GDM1 (cell line): ENCODE measurements around the gene TICRR.

Source experiments
- DNase-seq: peaks from one replicate; lab custom pipeline; 2025; lab: John Stamatoyannopoulos, UW

TICRR gene

DNA sequence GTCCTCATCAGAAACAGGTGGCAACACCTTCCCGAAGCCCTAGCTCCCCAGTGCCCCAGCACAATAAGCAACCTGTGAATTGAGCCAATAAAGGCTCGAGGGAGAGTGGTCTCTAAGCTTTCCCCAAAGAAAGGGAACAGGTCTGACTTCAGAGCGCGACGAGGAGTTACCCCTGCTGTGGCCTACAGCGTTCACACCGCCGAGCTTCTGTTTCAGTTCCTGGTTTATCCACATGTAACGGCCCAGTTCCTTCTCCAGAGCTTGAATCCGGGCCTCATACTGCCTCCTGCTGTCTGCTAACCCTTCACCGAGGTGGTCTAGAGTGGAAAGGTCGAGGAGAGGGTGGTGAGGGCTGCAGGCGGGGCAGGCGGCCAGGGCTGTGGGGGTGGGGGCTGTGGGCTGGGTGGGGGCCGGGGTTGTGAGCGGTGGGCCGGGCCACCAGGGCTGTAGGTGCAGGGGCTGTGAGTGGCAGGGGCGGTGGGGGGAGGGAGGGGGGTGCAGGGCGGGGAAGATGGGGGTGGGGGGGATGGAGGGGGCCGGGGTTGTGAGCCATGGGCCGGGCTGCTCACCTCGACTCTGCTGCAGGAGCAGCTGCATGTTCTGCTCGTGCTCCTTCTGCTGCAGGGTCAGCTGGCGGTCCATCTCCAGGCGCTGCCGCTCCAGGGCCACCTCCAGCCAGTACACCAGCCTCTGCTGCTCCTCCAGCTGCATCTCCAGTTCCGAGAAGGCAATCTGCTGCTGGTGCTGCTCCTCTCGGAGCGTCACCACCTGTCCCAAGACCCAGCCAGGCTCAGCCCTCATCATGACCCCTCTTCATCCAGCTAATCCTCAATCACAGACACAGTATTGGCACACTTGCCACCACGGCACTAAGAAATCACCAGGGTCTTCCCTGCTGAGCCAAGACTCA, 53.8 kb downstream of the TICRR start:
- no peak for DNase-seq

DNA sequence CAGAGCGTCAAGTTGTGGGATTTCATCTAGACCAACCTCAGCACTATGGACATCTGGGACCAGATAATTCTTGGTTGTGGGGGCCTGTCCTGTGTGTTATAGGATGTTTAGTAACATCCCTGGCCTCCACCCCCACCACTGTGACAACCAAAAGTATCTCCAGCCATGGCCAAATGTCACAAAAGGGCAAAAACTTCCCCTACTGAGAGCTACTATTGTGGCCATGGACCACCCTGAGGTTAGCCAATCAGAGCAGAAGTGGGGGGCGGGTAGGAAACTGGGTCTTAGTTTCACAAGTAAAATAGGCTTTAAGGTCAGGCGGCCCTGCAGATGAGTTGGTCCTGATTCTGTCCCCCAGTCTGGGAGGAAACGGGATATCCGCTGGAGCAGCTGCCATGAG, 54.6 kb downstream of the TICRR start:
- DNase-seq: no peak

DNA sequence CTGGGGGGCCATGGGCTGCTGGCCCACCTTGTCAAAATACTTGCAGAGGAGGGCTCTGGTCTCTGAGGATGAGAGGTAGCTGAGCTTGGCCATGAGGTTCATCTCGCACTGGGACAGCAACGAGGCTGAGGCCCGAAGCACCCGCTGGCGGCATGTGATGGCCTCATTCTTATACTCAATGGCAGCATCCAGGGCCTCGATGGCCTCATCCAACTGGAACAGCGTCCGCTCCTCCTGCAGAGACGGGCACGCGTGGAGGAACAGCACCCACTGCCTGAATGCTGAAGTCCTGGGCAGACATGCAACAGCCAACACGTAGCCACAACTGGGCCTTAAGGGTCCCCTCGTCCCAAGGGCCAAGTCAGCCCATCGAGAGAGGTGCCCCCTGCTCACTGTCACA, 55.0 kb downstream of the TICRR start:
- no peak for DNase-seq

DNA sequence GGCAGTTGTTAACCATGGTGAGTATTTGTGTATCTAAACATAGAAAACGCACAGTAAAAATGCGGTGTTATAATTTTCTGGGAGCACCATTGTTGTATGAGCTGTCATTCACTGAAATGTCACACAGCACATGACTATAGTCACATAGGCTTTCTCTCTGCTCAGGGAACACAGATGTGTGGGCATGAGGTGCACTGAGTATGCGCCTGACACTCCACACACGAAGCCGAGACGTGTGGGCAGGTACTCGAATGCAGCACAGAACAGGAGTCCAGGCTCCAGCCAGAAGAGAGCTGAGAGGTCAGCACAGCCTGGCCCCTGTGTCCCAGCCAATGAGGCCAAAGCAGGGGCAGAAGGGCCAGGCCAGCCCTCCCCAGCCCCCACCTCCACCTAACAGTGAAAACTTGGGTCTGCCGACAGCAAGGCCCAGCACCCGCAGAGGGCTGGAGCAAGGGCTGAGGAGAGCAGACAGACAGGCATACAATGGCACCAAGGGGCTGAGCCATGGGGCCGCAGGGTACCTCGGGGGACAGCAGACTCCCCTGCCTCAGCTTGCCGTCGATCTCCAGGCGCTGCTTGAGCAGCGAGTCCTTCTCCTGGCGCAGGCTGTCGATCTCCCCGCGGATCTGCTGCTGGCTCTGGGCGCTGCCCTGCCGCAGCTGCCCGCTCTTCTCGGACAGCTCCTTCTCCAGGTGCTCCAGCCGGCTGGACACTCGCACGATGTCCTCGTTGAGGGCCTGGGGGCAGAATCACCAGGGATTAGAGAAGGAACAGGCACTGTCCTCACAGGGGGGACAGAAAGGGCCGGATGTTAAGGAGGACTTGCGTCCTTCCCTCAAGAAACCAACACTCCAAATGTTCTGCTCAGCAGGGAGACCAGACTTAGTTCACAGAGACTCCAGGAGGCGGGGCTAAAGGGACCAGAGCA, 56.0 kb downstream of the TICRR start:
- DNase-seq: no peak

DNA sequence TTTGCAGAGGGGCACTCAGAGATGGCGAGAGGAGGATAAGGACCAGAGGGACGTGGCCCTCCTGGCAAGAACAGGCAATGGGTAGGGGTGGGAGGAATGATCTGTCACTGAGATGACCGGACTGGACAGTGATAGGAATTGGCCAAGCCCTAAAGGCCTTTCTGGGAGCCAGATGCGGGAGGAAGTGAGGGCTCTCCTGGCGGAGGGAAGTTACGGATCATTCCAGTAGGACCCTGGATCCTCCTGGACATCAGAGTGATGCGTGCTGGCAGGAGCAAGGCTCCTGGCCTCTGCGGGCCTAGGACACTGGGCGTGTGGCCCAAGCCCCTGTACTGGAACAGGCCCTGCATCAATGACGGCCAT, 56.6 kb downstream of the TICRR start:
- DNase-seq: no peak

DNA sequence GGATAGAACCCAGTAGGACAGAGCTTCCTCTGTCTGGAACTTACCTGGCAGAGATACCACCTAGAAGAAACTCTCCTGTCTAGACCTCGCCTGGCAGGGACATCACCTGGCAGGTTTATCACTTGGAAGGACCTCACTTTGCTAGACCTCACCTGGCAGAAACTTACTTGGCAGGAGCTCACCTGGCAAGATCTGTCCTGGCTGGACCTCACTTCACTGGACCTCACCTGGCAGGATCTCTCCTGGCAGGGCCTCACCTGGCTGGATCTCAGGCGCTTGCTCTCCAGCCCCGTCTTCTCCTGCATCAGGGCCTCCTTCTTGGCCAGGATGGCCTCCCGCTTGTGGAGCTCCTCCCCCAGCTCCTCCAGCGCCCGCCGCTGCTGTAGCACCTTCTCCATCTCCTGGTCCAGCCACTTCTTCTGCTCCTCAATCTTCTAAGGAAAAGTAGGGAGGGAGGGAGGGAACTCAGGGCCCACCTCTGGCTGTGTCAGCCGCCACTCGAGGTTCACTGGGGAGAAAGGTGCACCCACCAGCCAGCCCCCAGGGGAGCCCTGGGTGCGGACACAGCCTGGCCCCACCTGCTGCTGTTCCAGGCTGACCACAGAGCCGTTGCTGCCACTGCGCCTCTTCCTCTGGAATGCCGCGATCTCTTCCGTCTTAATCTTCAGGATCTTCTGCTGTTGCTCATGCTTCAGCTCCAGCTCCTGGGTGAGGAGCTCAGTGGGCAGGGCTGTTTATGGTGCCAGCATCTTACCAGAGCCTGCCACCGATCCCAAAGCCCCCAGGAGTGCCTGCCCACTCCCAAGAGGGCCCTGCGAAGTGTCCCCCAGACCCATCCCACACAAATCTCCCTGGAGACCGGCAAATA, 57.5 kb downstream of the TICRR start:
- no peak for DNase-seq

DNA sequence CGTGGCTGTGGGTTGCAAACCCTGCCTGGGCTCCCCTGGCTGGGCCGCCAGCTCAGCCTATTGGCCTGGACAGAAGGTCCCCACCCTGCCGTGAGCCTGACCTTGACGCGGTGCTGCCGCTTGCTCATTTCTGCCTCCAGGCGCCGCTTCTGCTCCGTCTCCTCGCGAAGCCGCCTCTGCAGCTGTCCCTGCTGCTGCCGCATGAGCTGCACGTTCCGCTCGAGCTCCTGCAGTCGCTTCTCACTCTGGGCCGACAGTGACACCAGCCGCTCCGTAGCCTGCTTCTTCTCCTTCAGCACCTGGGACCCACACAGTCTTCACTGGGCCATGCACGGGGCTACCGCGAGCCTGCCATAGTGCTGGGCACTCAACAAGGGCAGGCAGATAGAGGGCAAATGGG, 58.3 kb downstream of the TICRR start:
- DNase-seq: no peak

DNA sequence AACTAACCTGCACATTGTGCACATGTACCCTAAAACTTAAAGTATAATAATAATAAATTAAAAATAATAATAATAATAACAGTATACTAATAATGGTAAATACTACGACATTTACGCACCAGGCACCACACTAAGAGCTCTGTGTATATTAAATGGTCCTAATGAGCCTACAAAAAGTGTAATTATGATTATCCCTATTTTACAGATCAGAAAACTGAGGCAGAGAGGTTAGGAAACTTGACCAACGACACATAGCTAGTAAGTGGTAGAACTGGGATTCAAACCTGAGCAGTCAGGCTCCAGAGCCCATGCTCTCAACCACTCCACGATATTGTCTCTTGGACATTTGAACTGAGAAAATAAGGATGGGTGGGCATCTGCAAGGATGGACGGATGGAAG, 65.0 kb downstream of the TICRR start:
- DNase-seq: no peak

DNA sequence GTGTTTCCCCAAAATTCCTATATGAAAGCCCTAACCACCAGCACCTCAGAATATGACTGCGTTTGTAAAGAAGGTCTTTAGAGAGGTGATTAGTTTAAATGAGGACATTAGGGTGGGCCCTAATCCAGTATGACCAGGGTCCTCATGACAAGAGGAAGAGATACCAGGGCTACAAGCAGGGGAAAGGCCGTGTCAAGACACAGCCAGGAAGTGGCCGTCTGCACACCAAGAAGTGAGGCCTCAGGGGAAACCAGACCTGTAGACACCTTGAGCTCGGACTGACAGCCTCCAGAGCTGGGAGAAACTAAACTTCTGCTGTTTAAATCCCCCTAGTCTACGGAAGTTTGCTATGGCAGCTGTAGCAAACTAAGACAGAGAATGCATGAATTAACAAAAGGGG, 65.8 kb downstream of the TICRR start:
- no peak for DNase-seq

DNA sequence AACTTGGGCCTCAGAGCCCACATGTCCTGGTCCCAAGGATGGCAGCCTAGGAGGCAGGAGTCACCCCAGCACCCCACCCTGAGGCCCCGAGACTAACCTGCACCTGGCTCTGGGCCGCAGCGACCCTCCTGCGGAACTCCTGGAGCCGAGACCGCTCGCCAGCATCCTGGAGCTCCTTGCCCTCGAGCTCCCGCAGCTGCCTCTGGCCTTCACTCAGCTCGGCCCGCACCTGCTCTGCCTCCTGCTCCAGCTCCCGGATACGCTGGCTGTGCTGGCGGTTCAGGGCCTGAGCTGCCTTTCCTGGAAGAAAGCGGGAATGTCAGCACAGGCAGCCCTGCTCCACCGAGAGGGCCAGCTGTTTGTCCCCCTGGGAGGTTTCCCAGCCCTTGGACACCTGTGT, 66.8 kb downstream of the TICRR start:
- no peak for DNase-seq

DNA sequence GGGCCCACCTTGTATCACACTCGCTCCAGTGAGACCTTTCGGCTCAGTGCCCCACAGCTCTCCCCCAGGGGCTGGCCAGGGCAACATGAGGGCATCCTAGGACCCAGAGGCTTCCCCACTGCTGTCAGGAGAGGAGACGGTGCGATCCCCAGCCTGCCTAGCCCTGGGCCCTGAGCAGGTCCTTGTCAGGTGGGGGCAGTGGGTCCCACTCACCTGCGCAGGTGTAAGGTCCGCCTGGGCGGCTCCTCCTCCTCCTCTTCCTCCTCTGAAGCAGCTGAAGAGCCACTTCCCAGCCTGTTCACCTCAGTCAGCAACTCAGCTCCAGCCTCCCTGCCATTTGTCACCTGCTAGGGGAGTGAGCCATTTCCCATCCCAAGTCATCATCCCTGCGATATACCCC, 70.4 kb downstream of the TICRR start:
- no peak for DNase-seq

DNA sequence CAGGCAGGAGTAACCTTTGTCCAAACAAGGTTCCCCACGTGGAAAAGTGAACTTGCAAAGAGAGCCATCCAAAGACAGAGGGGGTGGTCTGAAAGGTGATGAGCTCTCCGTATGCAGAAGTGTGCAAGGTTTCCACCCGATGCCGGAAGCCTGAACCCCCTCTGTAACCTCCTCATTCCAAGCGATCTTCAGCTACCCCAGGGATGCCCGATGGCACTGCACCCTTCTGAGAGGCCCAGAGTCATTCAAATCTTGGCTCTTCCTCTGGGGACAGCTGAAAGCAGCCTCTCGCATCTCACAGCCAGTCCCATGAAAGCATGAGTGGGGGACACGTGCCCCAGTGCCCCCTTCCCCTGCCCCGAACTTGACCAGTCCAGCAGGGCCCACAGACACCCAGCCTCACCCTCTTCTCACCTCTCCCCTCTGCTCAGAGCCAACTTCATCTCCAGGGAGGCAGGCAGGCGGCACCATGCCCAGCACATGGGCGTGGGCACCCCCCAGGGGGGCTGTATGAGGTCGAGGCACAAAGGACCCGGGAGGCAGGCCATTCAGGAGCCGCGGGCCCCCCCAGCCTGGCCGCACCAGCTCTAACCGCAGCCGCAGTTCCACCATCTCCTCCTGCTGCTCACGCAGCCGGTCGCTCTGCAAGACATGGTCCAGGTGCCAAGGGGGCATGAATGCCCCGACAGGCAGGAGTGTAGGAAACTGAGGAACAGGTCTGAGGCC, 71.3 kb downstream of the TICRR start:
- DNase-seq: no peak

DNA sequence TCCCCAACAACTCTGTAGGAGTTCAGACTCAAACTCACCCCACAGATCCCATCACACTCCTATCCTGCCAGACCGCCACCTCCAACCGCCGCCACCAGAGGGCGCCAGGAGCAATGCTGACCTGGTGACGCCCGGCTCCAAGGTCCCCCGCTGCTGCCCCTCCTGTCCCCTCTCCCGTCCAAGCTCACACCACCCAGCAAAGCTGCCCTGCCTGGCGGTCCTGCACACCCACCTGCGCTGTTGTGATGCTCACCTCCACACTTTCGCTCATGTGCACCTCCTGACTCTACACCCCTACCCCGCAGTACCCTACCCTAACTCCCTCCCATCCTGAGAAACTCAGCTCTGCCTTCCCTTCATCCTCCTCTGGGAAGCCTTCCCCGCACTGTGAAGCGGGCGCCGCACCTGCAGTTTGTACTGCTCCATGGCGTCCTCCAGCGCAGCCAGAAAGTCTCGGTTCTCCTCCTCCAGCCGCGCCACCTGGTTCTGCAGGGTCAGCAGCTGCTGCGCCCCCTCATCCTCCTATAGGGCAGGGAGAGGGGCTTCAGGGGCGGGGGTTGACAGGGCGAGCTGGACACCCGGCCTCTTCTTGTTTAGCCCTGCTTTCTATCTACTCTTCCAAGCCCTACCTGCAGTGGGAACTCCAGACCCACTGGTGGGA, 72.1 kb downstream of the TICRR start:
- DNase-seq: no peak

DNA sequence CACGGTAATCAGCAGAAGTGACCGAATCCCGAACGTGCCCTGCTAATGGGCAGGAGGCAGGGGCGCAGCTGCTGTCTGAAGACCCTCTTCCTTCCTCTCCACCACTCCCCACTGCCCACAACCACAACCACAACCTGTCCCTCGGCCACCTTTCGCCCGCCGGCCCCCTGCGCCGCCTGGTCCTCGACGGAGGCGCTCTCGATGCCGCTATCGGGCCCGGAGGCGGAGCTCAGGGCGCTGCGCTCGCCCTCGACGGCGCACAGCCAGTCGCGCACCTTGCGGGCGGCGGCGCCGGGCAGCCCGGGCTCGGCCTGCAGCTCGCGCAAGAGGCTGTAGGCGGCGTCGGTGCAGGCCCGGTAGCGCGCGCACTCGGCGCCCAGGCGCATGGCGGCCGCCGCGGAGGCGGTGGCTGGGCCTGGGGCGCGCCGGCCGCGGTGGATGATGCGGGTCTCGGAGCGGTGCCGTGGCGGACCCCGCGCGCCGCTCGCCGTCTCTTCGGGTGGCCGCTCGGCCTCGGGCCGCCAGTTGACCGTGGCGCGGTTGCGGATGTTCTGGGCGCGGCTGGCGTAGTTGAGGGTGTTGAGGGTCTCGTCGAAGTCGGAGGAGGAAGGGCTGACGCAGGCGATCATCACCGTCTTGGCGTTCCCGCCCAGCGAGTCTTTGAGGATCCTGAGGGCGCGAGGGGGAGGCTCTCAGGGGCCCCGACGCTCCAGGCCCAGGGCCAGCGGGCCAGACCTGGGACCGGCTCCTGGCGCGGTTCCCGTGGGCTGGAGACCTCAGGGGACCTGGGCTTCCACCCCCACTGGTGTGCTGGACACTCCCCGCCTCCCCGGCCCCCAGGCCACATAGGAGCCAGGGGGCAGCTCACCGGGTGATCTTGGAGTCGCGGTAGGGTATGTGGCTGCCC, 73.1 kb downstream of the TICRR start:
- DNase-seq: no peak

DNA sequence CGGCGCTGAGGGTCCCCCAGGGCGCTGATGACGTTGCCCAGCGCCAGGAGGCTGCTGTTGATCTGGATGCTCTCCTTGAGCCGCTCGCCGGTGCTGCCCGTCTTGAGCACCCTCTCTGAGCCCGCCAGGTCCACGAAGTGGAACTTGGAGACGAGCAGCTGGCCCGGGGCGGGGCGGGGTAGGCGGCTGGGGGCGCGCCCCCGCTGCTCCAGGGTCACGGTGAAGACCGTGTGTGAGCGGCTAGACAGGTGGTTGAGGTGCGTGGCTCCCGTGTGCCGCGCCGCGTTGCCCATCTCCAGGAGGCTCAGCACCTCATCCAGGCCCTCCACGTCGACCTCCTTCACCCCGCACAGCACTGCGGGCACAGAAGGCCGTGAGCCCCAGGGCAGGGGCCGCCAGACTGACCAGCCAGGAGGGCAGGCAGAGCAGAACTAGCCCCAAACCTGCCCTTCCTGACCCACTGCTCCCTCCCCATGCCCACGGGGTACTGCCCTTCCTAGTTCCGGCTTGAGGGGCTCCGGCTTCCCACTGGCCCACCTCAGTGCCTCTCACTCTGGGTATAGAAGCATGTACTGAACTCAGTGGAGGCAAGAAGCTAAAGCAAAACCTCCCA, 73.8 kb downstream of the TICRR start:
- DNase-seq: no peak

DNA sequence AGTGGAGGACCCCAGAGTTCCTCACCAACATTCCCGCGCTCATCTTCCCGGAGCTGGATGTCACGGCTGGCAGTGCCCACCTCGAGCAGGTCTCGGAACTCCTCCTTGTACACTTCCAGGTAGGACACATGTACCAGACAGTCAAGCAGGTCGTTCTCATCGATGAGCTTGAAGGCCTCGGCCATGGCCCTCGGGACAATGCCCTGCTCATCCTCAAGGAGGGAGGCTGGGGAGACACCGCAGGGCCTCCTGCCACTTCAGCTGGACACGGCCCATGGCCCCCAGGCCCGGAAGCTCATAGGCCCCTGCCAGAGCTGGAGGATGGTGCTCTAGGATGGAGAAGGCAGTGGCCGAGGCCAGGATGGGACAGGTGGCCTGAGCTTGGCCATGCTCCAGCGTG, 74.4 kb downstream of the TICRR start:
- no peak for DNase-seq

DNA sequence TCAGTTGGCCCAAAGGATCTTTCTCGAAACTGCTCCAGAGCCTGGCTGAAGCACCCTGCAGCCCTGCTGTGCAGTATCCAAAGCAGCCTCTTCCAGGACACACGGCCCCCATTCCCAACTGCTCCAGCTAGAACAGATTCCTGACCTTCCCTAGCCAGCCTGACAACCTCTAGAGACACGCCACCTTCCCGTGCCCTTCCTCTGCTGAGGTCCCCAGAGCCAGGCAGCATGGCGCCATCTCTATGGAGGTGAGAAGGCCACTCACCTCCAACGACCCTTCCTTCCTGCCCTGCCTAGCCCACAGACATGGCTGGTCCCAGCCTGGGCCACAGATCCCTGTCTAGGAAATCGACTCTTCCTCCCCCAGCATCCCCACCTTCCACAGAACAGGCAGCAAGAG, 76.9 kb downstream of the TICRR start:
- no peak for DNase-seq

DNA sequence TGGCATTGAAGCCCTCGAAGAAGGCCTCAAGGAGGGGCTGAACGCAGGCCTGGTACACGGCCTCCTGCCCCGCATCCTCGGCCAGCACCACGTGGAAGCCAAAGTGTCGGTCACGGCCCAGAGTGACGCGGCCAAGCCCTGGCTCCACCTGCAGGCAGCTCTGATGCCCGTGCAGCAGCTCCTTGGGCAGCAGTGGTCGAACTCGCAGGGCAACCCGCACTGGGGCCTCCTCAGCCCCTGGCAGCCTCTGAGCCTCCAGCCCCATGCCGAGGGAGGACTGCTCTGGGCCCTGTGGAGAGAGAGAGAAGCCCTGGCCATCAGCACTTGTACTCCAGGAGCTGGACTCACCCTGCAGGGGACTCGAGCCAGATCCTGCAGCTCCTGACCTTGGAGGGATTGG, 77.4 kb downstream of the TICRR start:
- no peak for DNase-seq

DNA sequence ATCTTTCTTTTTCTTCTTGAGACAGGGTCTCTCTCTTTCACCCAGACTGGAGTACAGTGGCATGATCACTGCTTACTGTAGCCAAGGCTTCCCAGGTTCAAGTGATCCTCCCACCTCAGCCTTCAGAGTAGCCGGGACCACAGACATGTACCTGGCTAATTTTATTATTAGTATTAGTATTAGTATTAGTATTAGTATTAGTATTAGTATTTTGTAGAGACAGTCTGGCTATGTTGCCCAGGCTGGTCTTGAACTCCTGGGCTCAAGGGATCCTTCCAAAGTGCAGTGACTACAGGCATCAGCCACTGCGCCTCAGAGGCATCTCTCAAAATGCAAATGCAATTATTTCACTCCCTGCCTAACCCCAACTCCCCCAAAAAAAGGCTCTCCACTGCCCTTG, 78.3 kb downstream of the TICRR start:
- no peak for DNase-seq
